Measurements from ENCODE around the gene RTL5. TPM values are rescaled to one million over a fixed set of nuclear protein-coding genes. Genes with fewer than 3 reads are reported as not detected.

The RTL5 gene
- total RNA-seq, 1 donor from 2014 or later = 4.4 TPM

DNA sequence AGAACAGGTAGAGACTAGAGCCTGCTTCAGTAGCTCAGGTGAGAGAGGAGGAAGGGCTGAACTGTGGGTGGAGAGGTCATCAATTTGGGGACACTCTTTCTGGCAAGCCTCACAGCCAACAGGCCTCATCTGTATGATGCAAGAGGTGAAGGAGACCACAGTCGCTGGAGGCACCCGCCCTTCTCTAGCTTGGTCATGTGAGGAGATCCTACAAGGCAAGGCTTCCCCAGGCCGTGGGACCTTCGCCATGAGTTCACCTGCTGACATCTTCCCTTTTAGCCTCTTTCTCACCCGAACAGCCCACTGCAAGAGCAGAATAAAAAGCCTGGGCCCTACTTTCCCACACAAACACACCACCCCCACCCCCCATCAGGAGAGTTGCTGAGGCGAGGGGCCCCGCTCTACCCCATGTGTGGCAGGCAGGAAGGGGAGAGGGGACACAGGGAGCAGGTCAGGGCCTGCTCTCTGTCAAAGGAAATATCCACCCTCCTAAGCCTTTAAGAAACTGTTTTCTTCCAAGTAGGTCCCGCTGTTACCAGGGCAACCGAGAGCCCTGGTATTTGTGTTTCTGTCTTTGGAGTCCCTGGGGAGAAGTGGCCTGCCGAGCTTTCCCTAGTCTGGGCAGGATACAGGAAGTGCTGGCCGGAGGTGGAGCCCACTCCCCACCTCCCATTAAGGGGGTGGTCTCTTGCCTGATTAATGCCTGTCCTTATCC is 8.1 kb downstream of the RTL5 start:
- Histone ChIP-seq H3K36me3 (no peaks in the 10 kb centered on the region), H3K4me1 (peaks cover 29% of the 10 kb centered on the region), H3K4me3 (no peak overlapping the region), H3K9me3 (no peaks in the 10 kb centered on the region), H3K27me3 (no peaks in the 10 kb centered on the region), H3K27ac (peak overlapping the region; percentile 46)
- no peak for DNase-seq (ENCODE audit: extremely low spot score in 2 of 2)
- TF ChIP-seq, protein P1, sequence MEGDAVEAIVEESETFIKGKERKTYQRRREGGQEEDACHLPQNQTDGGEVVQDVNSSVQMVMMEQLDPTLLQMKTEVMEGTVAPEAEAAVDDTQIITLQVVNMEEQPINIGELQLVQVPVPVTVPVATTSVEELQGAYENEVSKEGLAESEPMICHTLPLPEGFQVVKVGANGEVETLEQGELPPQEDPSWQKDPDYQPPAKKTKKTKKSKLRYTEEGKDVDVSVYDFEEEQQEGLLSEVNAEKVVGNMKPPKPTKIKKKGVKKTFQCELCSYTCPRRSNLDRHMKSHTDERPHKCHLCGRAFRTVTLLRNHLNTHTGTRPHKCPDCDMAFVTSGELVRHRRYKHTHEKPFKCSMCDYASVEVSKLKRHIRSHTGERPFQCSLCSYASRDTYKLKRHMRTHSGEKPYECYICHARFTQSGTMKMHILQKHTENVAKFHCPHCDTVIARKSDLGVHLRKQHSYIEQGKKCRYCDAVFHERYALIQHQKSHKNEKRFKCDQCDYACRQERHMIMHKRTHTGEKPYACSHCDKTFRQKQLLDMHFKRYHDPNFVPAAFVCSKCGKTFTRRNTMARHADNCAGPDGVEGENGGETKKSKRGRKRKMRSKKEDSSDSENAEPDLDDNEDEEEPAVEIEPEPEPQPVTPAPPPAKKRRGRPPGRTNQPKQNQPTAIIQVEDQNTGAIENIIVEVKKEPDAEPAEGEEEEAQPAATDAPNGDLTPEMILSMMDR (IDR thresholded peaks at IDR 0.05) = no peak
- TF ChIP-seq POLR2AphosphoS5 (IDR thresholded peaks at IDR 0.05; ENCODE audit: insufficient read depth in 1 of 2, low read depth in 1 of 2) (no peak), POLR2A (IDR thresholded peaks at IDR 0.05) (no peak)
- intact Hi-C loops (cut with DNase I) = no loop called here

DNA sequence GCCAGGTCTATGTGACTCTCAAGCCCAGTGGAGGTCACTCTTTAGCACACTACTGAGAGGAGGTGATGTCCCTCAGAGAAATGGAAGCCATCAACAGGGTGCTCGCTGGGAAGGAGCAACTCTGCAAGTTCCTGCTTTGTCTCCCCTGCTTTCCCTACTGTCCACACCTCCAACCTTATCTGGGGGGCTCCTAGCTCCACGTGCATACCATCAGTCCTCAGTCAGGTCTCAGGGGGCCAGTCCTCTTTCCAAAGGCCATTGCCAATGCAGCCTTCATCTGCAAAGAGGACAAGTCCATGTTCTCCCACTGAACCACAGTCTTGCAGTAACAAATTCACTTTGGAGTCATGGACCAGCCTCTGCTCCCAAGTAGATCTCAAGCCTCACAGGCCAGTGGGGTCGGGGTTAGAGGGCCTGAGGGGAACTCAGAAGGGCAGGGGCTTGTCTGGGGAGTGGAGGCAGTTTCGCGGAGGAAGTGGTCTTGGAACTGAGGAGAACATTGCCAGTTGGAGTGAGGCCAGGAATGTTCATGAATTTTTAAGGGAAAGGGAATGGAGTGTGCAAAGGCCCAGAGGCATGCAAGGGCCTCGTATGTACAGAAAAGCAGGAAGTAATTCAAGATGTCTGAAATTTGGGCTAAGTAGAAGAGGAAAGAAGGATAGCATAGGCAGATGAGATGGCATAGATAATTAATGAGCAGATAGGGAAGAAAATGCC is 8.9 kb downstream of the RTL5 start:
- TF ChIP-seq, protein P1 (IDR thresholded peaks at IDR 0.05) = no peak
- TF ChIP-seq POLR2AphosphoS5 (IDR thresholded peaks at IDR 0.05; ENCODE audit: insufficient read depth in 1 of 2, low read depth in 1 of 2) (no peak), POLR2A (IDR thresholded peaks at IDR 0.05) (no peak)
- no peak for DNase-seq (ENCODE audit: extremely low spot score in 2 of 2)
- H3K27ac ChIP-seq = peak overlapping the region; percentile 46
- no peaks in the 10 kb centered on the region for H3K27me3 ChIP-seq
- H3K4me3 ChIP-seq = no peak overlapping the region
- no peaks in the 10 kb centered on the region for H3K36me3 ChIP-seq
- H3K4me1 ChIP-seq = peaks cover 29% of the 10 kb centered on the region
- intact Hi-C loops (cut with DNase I) = no loop called here
- H3K9me3 ChIP-seq = no peaks in the 10 kb centered on the region

DNA sequence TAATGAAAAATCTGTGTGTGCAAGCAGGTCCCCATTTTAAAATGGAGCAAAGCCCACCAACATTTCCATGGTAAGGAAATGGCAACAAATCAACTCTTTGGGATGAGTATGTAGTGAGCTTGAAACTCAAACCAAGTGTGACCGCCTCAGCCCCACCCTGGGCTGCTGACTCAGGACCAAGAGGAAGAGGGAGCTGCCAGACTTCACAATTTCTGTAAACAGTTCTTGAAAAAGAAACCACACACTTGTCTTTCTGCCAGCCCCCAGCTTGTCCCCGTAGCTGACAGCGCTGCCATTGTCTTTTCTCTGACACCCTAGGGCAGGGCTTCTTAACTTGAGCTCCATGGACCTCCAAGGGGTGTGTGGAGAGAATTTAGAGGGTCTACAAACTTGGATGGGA is 10.3 kb downstream of the RTL5 start:
- no peak for TF ChIP-seq POLR2A (IDR thresholded peaks at IDR 0.05)
- TF ChIP-seq POLR2AphosphoS5 (IDR thresholded peaks at IDR 0.05; ENCODE audit: insufficient read depth in 1 of 2, low read depth in 1 of 2) = peak in 1 of 2 donors; percentile 43
- TF ChIP-seq, protein P1 (IDR thresholded peaks at IDR 0.05) = no peak
- DNase-seq (ENCODE audit: extremely low spot score in 2 of 2) = no peak
- H3K4me1 ChIP-seq = peaks cover 29% of the 10 kb centered on the region
- peak overlapping the region; percentile 11 for H3K27ac ChIP-seq
- no peaks in the 10 kb centered on the region for H3K36me3 ChIP-seq
- no peaks in the 10 kb centered on the region for H3K27me3 ChIP-seq
- intact Hi-C loops (cut with DNase I) = no loop called here
- H3K9me3 ChIP-seq = no peaks in the 10 kb centered on the region
- no peak overlapping the region for H3K4me3 ChIP-seq

DNA sequence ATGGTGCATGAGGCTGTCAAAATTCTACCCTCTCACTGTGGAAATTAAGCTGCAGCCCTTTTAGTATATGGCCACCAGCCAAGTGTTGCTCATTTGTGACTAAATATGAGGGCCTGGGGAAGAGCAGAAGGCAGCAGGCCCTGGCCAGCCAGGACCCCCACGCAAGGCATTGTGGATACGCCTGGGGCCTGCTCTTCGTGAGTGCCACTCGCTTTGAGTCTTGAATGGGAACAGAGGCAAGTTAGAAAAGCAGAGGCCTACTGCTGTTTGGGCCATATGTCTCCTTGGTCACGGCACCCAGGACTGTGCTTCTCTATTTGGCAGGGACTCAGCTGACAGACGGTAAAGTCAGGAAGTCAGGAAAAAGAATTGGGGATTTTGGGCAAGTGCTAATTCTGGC is 10.9 kb downstream of the RTL5 start:
- Histone ChIP-seq H3K27ac (peak overlapping the region; percentile 11), H3K9me3 (no peaks in the 10 kb centered on the region), H3K27me3 (no peaks in the 10 kb centered on the region), H3K36me3 (no peaks in the 10 kb centered on the region), H3K4me3 (no peak overlapping the region), H3K4me1 (peaks cover 23% of the 10 kb centered on the region)
- TF ChIP-seq POLR2A (IDR thresholded peaks at IDR 0.05) = no peak
- TF ChIP-seq POLR2AphosphoS5 (IDR thresholded peaks at IDR 0.05; ENCODE audit: insufficient read depth in 1 of 2, low read depth in 1 of 2) = no peak
- TF ChIP-seq, protein P1 (IDR thresholded peaks at IDR 0.05) = no peak
- intact Hi-C loops (cut with DNase I) = no loop called here
- no peak for DNase-seq (ENCODE audit: extremely low spot score in 2 of 2)
